ENCODE data around the gene SREBF1.

Gene SREBF1

GRCh38 chr17:17839791-17840707, 3.3 kb upstream of the SREBF1 start:
- peak; percentile 28 to 69 (median 41) for DNase-seq

- DNase-seq, result no peak
Observed at GRCh38 chr17:17837966-17838962, 1.5 kb upstream of the SREBF1 start.

GRCh38 chr17:17837380-17837821, 615 bp upstream of the SREBF1 start:
- no peak for DNase-seq

- peak; percentile 84 to 95 (median 90) for DNase-seq
Observed at GRCh38 chr17:17836250-17836817, 452 bp downstream of the SREBF1 start.

- DNase-seq, result no peak
Observed at GRCh38 chr17:17835415-17836249, 1.2 kb downstream of the SREBF1 start.

- DNase-seq, result no peak
Observed at GRCh38 chr17:17834974-17835373, 1.8 kb downstream of the SREBF1 start.

GRCh38 chr17:17833658-17834357, 3.0 kb downstream of the SREBF1 start:
- DNase-seq, result no peak

GRCh38 chr17:17832032-17832363, 4.8 kb downstream of the SREBF1 start:
- no peak for DNase-seq

- DNase-seq, result no peak
Observed at GRCh38 chr17:17831208-17832031, 5.4 kb downstream of the SREBF1 start.

- no peak for DNase-seq
Observed at GRCh38 chr17:17830740-17831207, 6.0 kb downstream of the SREBF1 start.

- DNase-seq, result no peak
Observed at GRCh38 chr17:17830269-17830567, 6.6 kb downstream of the SREBF1 start.

GRCh38 chr17:17827826-17828621, 8.8 kb downstream of the SREBF1 start:
- DNase-seq, result no peak

- no peak for DNase-seq
Observed at GRCh38 chr17:17826942-17827785, 9.6 kb downstream of the SREBF1 start.

GRCh38 chr17:17826342-17826713, 10.5 kb downstream of the SREBF1 start:
- DNase-seq, result no peak

GRCh38 chr17:17824783-17825614, 11.8 kb downstream of the SREBF1 start:
- no peak for DNase-seq

GRCh38 chr17:17824119-17824782, 12.5 kb downstream of the SREBF1 start:
- DNase-seq, result no peak

- DNase-seq, result peak; percentile 40 to 76 (median 58)
Observed at GRCh38 chr17:17823433-17824118, 13.2 kb downstream of the SREBF1 start.

Measured in activated naive CD4-positive, alpha-beta T cell (primary cell).